KMS-11 (cell line): ENCODE data around the gene CAMKK2.

Experiments
- H2AFZ ChIP-seq: fragments of 200-600 bp; sonication (generic); 2 replicates; pipeline ENCODE4 v1.6.1; 2016; ENCODE audit warnings: antibody characterized with exemption, mixed run types, low read depth
- H3K27ac ChIP-seq: fragments of 200-600 bp; sonication (generic); 2 replicates; pipeline ENCODE4 v1.6.1; 2016; ENCODE audit warnings: mild to moderate bottlenecking, mixed run types
- H3K27me3 ChIP-seq: fragments of 200-600 bp; sonication (generic); 2 replicates; pipeline ENCODE4 v1.6.1; 2017; ENCODE audit warnings: mild to moderate bottlenecking, low read depth, mixed run types, moderate library complexity; ENCODE audit not compliant: insufficient read depth
- H3K36me3 ChIP-seq: fragments of 200-600 bp; sonication (generic); 2 replicates; pipeline ENCODE4 v1.6.1; 2017; ENCODE audit warnings: mild to moderate bottlenecking, mixed run types; ENCODE audit not compliant: insufficient read depth
- H3K4me1 ChIP-seq: fragments of 200-600 bp; sonication (generic); 2 replicates; pipeline ENCODE4 v1.6.1; 2016; ENCODE audit warnings: mild to moderate bottlenecking, low read depth, mixed run types; ENCODE audit not compliant: poor library complexity, severe bottlenecking
- H3K4me2 ChIP-seq: fragments of 200-600 bp; sonication (generic); 2 replicates; pipeline ENCODE4 v1.7.0; 2016; ENCODE audit warnings: mild to moderate bottlenecking, mixed run types
- H3K4me3 ChIP-seq: fragments of 200-600 bp; sonication (generic); IDR thresholded peaks from 2 replicates; pipeline ENCODE4 v1.6.1; 2017; ENCODE audit warnings: low read depth, low read length, mixed read lengths; ENCODE audit not compliant: insufficient read depth
- H3K79me2 ChIP-seq: fragments of 200-600 bp; sonication (generic); 2 replicates; pipeline ENCODE4 v1.6.1; 2016; ENCODE audit warnings: low read depth, mixed run types; ENCODE audit not compliant: insufficient read depth
- H3K9ac ChIP-seq: fragments of 200-600 bp; sonication (generic); 2 replicates; pipeline ENCODE4 v1.6.1; 2016; ENCODE audit warnings: mild to moderate bottlenecking, mixed run types
- H4K20me1 ChIP-seq: fragments of 200-600 bp; sonication (generic); 2 replicates; pipeline ENCODE4 v1.6.1; 2016; ENCODE audit warnings: mild to moderate bottlenecking, mixed run types; ENCODE audit not compliant: insufficient read depth
- CTCF ChIP-seq: fragments of 200-600 bp; sonication (generic); conservative IDR thresholded peaks from 2 replicates; pipeline ENCODE4 v1.6.1; 2017; ENCODE audit warnings: low read depth, mild to moderate bottlenecking, antibody characterized with exemption, low read length, moderate library complexity, mixed read lengths

Gene CAMKK2

GRCh38 chr12:121334513-121335343 lies 38.2 kb upstream of the CAMKK2 start:
- Histone ChIP-seq H3K36me3 (no peaks in the 10 kb centered on the region), H3K27ac (no peak overlapping the region), H3K79me2 (no peaks in the 10 kb centered on the region), H4K20me1 (no peaks in the 10 kb centered on the region; the same call in 1 of the 2 replicates), H3K4me3 (no peak overlapping the region), H3K4me1 (peaks cover 10% of the 10 kb centered on the region), H2AFZ (no peak overlapping the region), H3K9ac (no peak overlapping the region), H3K27me3 (no peaks in the 10 kb centered on the region), H3K4me2 (no peak overlapping the region)
- peak; percentile 60 for TF ChIP-seq CTCF

- Histone ChIP-seq H3K27ac (no peak overlapping the region), H2AFZ (no peak overlapping the region), H3K79me2 (no peaks in the 10 kb centered on the region), H3K27me3 (no peaks in the 10 kb centered on the region), H3K36me3 (no peaks in the 10 kb centered on the region; the same call in 1 of the 2 replicates), H4K20me1 (no peaks in the 10 kb centered on the region; the same call in 1 of the 2 replicates), H3K4me2 (no peak overlapping the region), H3K4me3 (no peak overlapping the region), H3K9ac (no peak overlapping the region), H3K4me1 (peaks cover 10% of the 10 kb centered on the region)
- no peak for TF ChIP-seq CTCF
Observed at GRCh38 chr12:121333747-121334146, 37.2 kb upstream of the CAMKK2 start.

- Histone ChIP-seq H3K79me2 (no peaks in the 10 kb centered on the region), H3K4me1 (peaks cover 26% of the 10 kb centered on the region), H3K27ac (no peak overlapping the region), H3K9ac (no peak overlapping the region), H3K4me2 (no peak overlapping the region), H3K27me3 (no peaks in the 10 kb centered on the region), H3K4me3 (no peak overlapping the region), H2AFZ (no peak overlapping the region), H4K20me1 (no peaks in the 10 kb centered on the region; the same call in 1 of the 2 replicates), H3K36me3 (no peaks in the 10 kb centered on the region; the same call in none of the 2 replicates)
- TF ChIP-seq CTCF = no peak
Observed at GRCh38 chr12:121331248-121331647, 34.7 kb upstream of the CAMKK2 start.

- Histone ChIP-seq H2AFZ (no peak overlapping the region), H3K27me3 (no peaks in the 10 kb centered on the region), H3K4me2 (no peak overlapping the region), H3K9ac (no peak overlapping the region), H3K4me1 (peaks cover 32% of the 10 kb centered on the region), H3K4me3 (no peak overlapping the region), H3K36me3 (no peaks in the 10 kb centered on the region; the same call in none of the 2 replicates), H3K27ac (no peak overlapping the region), H4K20me1 (no peaks in the 10 kb centered on the region; the same call in 1 of the 2 replicates), H3K79me2 (no peaks in the 10 kb centered on the region)
- no peak for TF ChIP-seq CTCF
Observed at GRCh38 chr12:121330692-121331091, 34.2 kb upstream of the CAMKK2 start.
